NAMALWA (cell line): ENCODE results near the gene LYST.
"Not testable (repeated sequence)": the region's sequence is repeated elsewhere in the genome, so short reads cannot be mapped to it uniquely, and the experiment has no call there.

ENCODE experiments used
- DNase-seq: peaks from one replicate; pipeline ENCODE4 v3.0.0-alpha.2; 2015; ENCODE audit warnings: low spot score

The LYST gene

DNA sequence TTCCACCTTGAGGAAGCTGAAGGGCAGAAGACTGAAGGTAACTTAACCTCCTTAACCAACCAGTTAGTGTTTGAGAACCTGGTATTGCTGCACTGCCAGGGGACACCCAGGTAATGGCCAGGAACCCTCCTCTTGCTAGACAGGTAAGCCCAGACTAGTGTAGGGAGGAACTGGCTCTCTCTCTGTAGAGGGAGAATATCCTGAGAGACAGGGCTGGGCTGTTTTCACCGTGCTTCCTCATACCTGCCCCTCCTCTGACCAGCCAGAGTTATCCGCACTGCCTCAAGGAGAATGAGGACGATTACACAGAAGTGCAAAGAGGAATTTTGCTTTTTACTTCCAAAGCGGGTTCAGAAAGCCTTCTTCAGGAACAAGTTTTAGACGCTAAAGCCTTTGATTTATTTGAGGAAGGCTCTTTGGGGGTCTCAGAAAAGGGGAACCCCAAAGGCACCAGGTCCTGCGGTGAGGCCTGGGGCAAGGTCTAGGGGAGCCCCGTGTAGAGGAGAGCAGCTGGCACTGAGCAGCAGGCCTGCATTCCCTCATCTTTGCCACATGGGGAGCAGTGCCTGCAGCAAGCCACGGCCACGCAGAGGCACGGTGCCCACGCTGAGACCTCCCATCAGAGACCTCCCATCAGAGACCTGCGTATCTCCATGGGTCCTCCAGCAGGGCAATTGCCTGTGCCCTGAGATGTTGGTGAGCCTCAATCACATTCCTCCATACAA lies 230.6 kb downstream of the LYST start:
- peak; percentile 11 for DNase-seq

DNA sequence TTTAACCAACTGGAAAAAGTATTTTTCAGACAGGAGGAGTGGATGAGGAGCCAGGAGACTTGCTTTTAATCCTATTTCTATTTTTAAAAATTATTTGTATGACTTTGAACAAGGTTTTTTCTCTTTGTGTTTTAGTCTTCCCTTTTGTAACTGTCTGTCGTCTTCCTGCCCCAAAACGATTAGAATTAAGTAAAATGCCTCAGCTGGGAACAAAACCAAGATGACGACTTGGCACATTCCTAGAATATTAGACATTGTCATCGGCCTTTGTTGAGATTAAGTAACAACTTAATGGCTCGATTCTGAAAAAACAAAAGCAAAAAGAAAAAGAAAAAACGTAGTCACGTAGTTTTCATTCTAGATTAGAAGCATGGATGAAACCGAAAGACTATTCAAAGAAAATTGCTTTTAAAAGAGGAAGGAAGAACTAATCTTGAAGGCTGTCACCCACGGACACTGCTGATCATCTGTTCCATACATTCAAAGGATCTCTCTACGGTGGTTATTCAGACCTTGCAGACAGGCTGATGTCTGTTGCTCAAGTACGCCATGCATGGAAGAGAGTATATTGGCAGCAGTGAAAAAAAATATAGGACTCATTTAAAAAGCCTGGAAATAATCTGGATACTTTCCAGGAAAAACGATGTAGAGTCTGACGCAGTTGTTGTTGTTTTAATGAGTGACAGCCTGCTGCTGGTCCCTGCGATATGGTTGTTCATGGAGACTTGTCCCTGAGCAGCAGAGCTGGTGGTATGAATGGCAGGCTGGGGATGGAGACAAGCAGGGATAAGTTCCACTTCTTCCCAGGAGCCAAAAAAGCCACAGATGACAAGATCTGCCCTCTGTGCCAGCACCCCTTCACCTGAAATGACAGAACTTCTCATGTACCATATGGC lies 234.0 kb downstream of the LYST start:
- no peak for DNase-seq

GRCh38 chr1:235631816-235632215 lies 234.9 kb downstream of the LYST start:
- DNase-seq: no peak

DNA sequence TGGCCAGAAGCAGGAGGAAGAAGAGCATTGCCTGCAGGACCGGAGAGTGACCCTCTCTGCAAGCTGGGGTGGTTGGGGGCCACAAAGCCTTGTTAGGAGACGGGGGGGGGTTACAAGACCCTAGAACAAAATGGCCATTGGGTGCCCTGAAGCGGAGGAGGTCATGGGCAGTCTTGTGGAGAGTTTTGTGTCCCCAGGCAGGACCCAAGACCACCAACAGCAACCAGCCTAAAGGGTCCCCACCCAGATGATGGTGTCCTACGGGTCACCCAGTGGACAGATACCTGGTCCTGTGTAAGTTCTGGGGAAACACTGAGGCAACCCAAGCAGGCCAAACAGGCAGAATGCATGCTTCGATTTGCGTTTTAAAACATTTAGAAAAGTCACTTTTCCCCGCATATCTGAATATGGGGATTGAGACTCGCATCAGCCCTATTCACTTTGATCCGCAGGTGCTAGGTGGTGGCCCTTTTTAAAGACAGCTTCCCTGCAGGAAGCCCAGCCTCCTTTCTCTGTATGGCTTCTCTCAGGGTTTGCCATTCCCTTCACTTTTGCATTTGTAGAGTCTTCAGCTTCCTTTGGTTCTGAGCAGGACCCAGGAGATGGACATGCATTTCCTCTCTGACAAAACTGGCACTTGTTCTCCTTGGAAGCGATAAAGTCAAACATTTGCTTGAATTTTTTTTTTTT lies 238.2 kb downstream of the LYST start:
- no peak for DNase-seq

- no peak for DNase-seq
Measured at GRCh38 chr1:235625831-235626230, 240.9 kb downstream of the LYST start.

DNA sequence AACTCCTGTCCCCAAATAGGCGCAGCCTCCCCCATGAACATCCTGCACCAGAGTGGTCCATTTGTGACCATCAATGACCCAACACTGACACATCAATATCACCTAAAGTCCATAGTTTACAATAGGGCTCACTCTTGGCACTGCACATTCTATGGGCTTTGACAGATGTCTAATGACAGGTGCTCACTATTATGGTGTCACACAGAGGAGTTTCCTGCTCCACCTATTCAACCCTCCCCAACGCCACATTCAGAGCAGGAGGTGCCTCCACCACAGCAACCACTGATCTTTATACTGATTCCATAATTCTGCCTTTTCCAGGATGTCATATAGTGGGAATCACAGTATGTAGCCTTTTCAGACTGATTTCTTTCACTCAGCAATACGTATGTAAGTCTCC lies 241.4 kb downstream of the LYST start:
- DNase-seq: no peak

GRCh38 chr1:235624721-235625333 lies 241.9 kb downstream of the LYST start:
- DNase-seq: no peak

DNA sequence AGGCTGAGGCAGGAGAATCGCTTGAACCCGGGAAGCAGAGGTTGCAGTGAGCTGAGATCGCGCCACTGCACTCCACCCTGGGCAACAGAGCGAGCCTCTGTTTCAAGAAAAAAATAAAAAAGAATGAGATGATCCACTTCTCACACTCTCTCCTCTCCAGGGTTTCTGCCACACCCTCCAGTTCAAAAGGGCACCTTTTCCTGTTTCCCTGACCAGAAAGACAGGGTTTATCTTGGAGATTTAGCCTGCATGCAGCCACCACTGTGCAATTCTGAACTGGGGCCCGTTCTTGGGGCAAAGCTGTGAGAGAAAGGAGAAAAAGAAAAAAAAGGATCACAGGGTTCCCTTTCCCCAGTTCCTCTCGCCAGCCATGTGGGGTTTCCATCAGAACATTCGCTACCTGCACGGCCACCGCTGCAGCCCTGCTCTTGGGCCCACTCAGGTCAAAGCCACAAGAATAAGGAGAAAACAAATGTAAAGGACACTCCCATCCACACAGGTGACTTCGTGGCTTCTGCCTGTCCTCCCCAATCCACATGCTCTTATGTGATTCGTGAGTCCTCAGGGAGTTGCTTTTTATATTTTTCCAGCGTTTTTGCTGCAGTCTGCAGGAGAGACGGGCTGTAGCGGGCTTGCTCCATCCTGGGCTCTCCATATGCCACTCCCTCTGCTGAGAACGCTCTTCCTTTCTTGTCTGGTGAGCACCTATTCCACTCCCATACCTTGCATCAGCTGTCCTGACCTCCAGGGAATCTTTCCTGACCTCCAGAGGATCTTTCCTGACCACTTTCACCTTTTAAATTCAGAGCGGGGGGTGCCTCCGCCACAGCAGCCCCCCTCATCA lies 243.5 kb downstream of the LYST start:
- no peak for DNase-seq

- not testable (repeated sequence) for DNase-seq
Measured at GRCh38 chr1:235619149-235619548, 247.6 kb downstream of the LYST start.

DNA sequence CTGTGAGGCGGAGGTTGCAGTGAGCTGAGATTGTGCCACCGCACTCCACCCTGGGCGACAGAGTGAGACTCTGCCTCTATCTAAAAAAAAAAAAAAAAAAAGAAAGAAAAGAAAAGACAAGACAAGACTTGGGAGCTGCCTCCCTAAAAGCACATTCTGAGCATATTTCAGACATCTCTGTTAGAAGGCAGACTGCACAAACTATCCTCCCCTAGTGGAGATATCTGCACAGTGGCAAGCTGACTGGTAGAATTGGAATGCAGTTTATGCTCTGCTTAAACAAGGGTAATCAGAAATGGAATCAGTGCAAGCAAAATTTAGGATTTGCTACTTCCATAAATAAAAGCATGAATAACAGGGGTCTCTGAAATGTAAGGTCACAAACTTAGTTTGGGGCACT lies 248.9 kb downstream of the LYST start:
- DNase-seq: peak; percentile 13

DNA sequence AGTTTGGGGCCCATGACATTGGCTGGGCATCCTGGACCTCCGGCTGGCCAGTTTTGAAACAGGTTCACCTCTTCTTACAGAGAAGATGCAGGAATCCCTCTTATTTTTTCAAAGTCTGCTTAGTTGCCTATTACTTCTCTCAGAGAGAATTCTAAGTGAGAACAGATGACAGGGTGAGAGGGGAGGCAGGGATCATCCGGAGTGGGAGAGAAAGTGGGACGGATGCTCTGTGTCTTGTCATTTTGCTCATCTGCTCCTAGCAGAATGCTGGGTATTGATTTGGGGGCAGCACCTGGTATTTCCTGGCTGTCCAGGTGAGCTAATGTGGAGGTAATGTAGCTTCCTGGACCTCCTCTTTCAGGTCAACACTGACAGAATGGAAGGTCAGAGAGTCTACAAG lies 249.6 kb downstream of the LYST start:
- DNase-seq: no peak

- DNase-seq: no peak
Measured at GRCh38 chr1:235614442-235614954, 252.2 kb downstream of the LYST start.

- DNase-seq: no peak
Measured at GRCh38 chr1:235613602-235614001, 253.1 kb downstream of the LYST start.

DNA sequence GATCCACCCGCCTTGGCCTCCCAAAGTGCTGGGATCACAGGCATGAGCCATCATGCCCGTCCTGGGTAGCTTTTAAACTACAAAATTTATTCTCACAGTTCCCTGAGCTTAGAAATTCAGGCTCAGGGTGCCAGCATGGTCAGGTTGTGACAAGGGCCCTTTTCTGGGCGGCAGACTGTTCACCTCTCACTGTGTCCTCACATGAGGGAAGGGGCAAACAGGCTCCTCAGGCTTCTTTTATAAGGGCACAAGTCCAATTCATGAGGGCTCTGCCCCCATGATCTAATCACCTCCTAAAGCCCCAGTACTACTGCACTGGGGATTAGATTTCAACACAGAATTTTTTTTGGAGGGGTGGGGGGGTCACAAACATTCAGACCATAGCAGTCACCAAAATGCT lies 253.9 kb downstream of the LYST start:
- no peak for DNase-seq
